ENCODE results near the gene TES. TPM values are rescaled to one million over a fixed set of nuclear protein-coding genes. Genes with fewer than 3 reads are reported as not detected.

TES gene
- total RNA-seq, 4 donors from 2014 or later = 24.7 to 33.1 (median 31.6) TPM

DNA sequence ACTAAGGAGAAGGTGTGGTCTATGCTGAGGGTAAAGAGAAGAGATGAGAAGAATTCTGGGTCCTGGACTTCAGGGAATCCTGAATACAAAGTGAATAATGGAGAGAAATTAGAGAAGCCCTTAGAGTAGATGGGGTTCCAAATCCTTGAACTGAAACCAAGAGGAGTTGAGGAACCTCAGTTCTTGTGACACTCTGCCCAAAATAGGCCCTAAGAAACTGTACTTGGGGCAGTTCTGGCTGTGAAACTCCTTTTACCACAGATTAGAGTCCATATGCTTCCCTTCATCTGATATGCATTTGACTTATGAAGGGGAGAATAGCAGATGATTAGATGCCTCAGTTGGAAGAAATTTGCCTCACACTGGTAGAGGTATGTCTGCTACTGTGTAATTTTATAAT lies 19.0 kb downstream of the TES start:
- TF ChIP-seq CTCF (IDR thresholded peaks at IDR 0.05; ENCODE audit: low read depth) = no peak

- no peak for TF ChIP-seq CTCF (IDR thresholded peaks at IDR 0.05; ENCODE audit: low read depth)
Measured at GRCh38 chr7:116230191-116231005, 20.1 kb downstream of the TES start.

GRCh38 chr7:116231543-116231942 lies 21.2 kb downstream of the TES start:
- TF ChIP-seq CTCF (IDR thresholded peaks at IDR 0.05; ENCODE audit: low read depth) = no peak

DNA sequence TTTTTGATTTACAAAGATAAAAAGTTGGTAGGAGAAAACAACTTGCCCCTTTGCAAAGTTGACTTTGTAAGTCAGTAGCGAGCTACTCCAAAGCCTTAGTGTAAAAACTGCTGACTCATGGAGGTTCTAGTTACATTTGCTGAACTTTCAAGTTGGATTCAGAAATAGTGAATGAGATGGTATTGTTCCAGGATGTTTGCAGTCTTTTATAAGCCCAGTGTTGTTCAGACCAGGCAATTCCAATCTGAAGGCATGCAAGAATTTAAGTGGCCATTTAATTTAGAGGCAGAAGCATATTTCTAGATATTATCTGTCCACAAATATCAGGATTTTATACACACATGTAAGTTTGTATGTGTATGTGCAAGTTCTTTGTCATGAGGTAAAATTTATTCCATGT lies 21.6 kb downstream of the TES start:
- no peak for TF ChIP-seq CTCF (IDR thresholded peaks at IDR 0.05; ENCODE audit: low read depth)

- no peak for TF ChIP-seq CTCF (IDR thresholded peaks at IDR 0.05; ENCODE audit: low read depth)
Measured at GRCh38 chr7:116232350-116232749, 22.0 kb downstream of the TES start.

DNA sequence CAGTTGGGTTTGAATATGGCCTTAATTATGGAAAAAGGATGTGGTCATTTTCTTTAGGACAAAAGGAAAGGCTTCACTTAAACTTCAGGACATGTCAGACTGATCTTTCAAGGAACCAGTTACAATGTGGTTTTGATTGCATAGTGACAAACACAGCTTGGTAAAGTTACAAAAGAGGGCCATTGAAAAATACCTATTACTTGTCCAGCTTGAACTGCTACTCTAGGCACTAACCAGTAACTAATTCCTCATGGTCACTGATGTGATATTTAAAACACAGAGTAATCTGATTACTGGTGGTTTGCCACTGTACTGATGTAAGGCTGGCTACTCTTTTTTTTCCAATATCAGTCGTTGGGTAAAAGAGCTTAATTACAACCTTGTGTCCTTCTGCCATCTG lies 22.6 kb downstream of the TES start:
- no peak for TF ChIP-seq CTCF (IDR thresholded peaks at IDR 0.05; ENCODE audit: low read depth)

- no peak for TF ChIP-seq CTCF (IDR thresholded peaks at IDR 0.05; ENCODE audit: low read depth)
Measured at GRCh38 chr7:116234517-116235200, 24.3 kb downstream of the TES start.
